ENCODE measurements around the gene RXFP3. TPM values are rescaled to one million over a fixed set of nuclear protein-coding genes. Genes with fewer than 3 reads are reported as not detected.

The RXFP3 gene
- total and polyA plus RNA-seq, 2 of the 8 experiments (the other 6 are each of a cell fraction or from before 2014, with no cell fraction given) = 0.15 TPM; not detected in 1

DNA sequence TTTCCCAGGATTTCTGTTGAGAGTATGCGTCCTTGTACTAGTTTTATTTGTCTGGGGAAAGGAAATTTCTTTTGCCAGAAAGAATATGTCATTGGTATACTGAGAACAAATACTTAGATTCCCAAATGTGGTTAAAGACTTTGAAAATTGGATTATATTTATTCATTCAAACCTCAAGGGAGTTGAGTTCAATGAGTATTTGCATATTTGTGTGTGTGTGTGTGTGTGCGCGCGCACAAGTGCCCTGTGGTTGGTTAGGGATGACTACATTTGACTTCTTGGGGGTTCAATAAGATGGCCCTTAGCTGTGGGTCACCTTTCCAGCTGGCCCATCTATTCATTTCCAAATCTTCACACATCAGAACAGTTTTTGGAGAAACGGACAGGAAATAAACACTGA, 4.9 kb downstream of the RXFP3 start (continued):
- TF ChIP-seq, protein P1, sequence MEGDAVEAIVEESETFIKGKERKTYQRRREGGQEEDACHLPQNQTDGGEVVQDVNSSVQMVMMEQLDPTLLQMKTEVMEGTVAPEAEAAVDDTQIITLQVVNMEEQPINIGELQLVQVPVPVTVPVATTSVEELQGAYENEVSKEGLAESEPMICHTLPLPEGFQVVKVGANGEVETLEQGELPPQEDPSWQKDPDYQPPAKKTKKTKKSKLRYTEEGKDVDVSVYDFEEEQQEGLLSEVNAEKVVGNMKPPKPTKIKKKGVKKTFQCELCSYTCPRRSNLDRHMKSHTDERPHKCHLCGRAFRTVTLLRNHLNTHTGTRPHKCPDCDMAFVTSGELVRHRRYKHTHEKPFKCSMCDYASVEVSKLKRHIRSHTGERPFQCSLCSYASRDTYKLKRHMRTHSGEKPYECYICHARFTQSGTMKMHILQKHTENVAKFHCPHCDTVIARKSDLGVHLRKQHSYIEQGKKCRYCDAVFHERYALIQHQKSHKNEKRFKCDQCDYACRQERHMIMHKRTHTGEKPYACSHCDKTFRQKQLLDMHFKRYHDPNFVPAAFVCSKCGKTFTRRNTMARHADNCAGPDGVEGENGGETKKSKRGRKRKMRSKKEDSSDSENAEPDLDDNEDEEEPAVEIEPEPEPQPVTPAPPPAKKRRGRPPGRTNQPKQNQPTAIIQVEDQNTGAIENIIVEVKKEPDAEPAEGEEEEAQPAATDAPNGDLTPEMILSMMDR (IDR thresholded peaks at IDR 0.05; ENCODE audit: control extremely low read depth in 1 of 3, insufficient read depth in 1 of 3, low read depth in 1 of 3, low read length in 3 of 3) = no peak
- TF ChIP-seq TAF7 (optimal IDR thresholded peaks at IDR 0.05; ENCODE audit: borderline replicate concordance, low read depth, low read length) (no peak), CHD1 (IDR thresholded peaks at IDR 0.05; ENCODE audit: low read depth, low read length) (no peak), SIN3A (conservative IDR thresholded peaks at IDR 0.05 in 1 of 2, IDR thresholded peaks at IDR 0.05 in 1 of 2; ENCODE audit: low read depth in 1 of 2, low read length in 2 of 2) (no peak), SIX5 (IDR thresholded peaks at IDR 0.05; ENCODE audit: low read depth, low read length) (no peak), CREB1 (IDR thresholded peaks at IDR 0.05) (no peak), EP300 (IDR thresholded peaks at IDR 0.05; ENCODE audit: borderline replicate concordance in 1 of 2, low read depth in 2 of 2, low read length in 2 of 2) (no peak)
